Naive thymus-derived CD4-positive, alpha-beta T cell (primary cell): ENCODE results near the gene ENO2. TPM values are rescaled to one million over a fixed set of nuclear protein-coding genes. Genes with fewer than 3 reads are reported as not detected.

ENCODE experiments used
- ATAC-seq: fragments of 150-1000 bp; cut with Tn5 transposase; 2 replicates; pipeline ENCODE4 v1.10.0; 2021; ENCODE audit warnings: mild to moderate bottlenecking, moderate library complexity
- CTCF ChIA-PET: fragments of 350-600 bp; sonication (Branson Sonifier 250); formaldehyde crosslinking; loops from one replicate; lab custom pipeline; 2021; ENCODE audit warnings: antibody characterized with exemption; lab: Charles Lee
- POLR2A ChIA-PET: fragments of 350-600 bp; sonication (Branson Sonifier 250); formaldehyde crosslinking; loops from one replicate; lab custom pipeline; 2021; ENCODE audit warnings: antibody characterized with exemption, inconsistent platforms; lab: Charles Lee
- DNase-seq, 9 donors: peaks; one replicate each; pipeline versions ENCODE4 v3.0.0 to v3.0.0-alpha.2; 2020 to 2022; ENCODE audit warnings: mixed read lengths in 1 of 9
- H3K27ac ChIP-seq: one replicate; pipeline ENCODE4 v1.7.0; 2013; ENCODE audit warnings: mild to moderate bottlenecking, low read depth, low read length, moderate library complexity
- H3K27me3 ChIP-seq, 2 donors: one replicate each; pipeline ENCODE4 v1.7.0; 2013; ENCODE audit warnings: low read length in 2 of 2, mild to moderate bottlenecking in 2 of 2, moderate library complexity in 2 of 2; ENCODE audit not compliant: control insufficient read depth in 2 of 2, insufficient read depth in 2 of 2
- H3K36me3 ChIP-seq, 3 experiments: 1 replicate in 2 of 3; 2 replicates in 1 of 3; pipeline ENCODE4 v1.7.0; 2013; ENCODE audit warnings: low read length in 3 of 3, mild to moderate bottlenecking in 3 of 3, moderate library complexity in 1 of 3; ENCODE audit not compliant: insufficient read depth in 3 of 3, control insufficient read depth in 2 of 3
- H3K4me1 ChIP-seq, 2 donors: one replicate each; pipeline ENCODE4 v1.7.0; 2013; ENCODE audit warnings: low read length in 2 of 2, mild to moderate bottlenecking in 2 of 2, moderate library complexity in 1 of 2; ENCODE audit not compliant: control insufficient read depth in 2 of 2, insufficient read depth in 2 of 2
- H3K4me3 ChIP-seq: 2 replicates; pipeline ENCODE4 v1.7.0; 2013; ENCODE audit warnings: mild to moderate bottlenecking, low read length
- H3K9me3 ChIP-seq, 3 experiments: 1 replicate in 2 of 3; 2 replicates in 1 of 3; pipeline ENCODE4 v1.7.0; 2013; ENCODE audit warnings: low read length in 3 of 3; ENCODE audit not compliant: control insufficient read depth in 2 of 3
- H3K27ac Mint-ChIP-seq, 9 donors: one replicate each; pipeline ENCODE4 v1.8.0; 2020 to 2022; ENCODE audit warnings: mixed read lengths in 9 of 9, mild to moderate bottlenecking in 8 of 9, moderate library complexity in 5 of 9, inconsistent platforms in 2 of 9
- H3K27me3 Mint-ChIP-seq, 5 donors: one replicate each; pipeline ENCODE4 v1.8.0; 2021 to 2022; ENCODE audit warnings: mixed read lengths in 5 of 5, mild to moderate bottlenecking in 1 of 5
- H3K36me3 Mint-ChIP-seq, 5 donors: one replicate each; pipeline ENCODE4 v1.8.0; 2020 to 2022; ENCODE audit warnings: mixed read lengths in 5 of 5, mild to moderate bottlenecking in 3 of 5, inconsistent platforms in 1 of 5
- H3K4me1 Mint-ChIP-seq, 7 donors: one replicate each; pipeline ENCODE4 v1.8.0; 2020 to 2022; ENCODE audit warnings: mixed read lengths in 7 of 7, mild to moderate bottlenecking in 3 of 7, inconsistent platforms in 1 of 7
- H3K4me3 Mint-ChIP-seq, 10 donors: one replicate each; pipeline ENCODE4 v1.8.0; 2020 to 2022; ENCODE audit warnings: mild to moderate bottlenecking in 10 of 10, mixed read lengths in 10 of 10, moderate library complexity in 6 of 10, inconsistent platforms in 2 of 10
- H3K9me3 Mint-ChIP-seq, 11 donors: one replicate each; pipeline ENCODE4 v1.8.0; 2020 to 2022; ENCODE audit warnings: mixed read lengths in 11 of 11, mild to moderate bottlenecking in 4 of 11, inconsistent platforms in 1 of 11, moderate library complexity in 1 of 11
- intact Hi-C, 2 donors: fragments of 100-400 bp; cut with micrococcal nuclease; formaldehyde crosslinking; loops; one replicate each; pipeline ENCODE4 v1.15.1; 2023
- polyA plus RNA-seq, 2 donors: library from polyadenylated mRNA; unstranded; fragments of 300-500 nt; fragmentation: Illumina TruSeq; gene quantifications; one replicate each; pipeline ENCODE4 v1.2.3, GENCODE V29; 2021
- total RNA-seq, 6 experiments: library from RNA in 5 of 6; stranded (reverse) in 5 of 6; gene quantifications; 1 replicate in 5 of 6; 2 replicates in 1 of 6; pipeline ENCODE4 v1.2.3 and lab custom pipeline; 2021 to 2026

Gene ENO2
- total and polyA plus RNA-seq, 7 experiments from 2014 or later: 22.5 to 193 (median 90.6) TPM

DNA sequence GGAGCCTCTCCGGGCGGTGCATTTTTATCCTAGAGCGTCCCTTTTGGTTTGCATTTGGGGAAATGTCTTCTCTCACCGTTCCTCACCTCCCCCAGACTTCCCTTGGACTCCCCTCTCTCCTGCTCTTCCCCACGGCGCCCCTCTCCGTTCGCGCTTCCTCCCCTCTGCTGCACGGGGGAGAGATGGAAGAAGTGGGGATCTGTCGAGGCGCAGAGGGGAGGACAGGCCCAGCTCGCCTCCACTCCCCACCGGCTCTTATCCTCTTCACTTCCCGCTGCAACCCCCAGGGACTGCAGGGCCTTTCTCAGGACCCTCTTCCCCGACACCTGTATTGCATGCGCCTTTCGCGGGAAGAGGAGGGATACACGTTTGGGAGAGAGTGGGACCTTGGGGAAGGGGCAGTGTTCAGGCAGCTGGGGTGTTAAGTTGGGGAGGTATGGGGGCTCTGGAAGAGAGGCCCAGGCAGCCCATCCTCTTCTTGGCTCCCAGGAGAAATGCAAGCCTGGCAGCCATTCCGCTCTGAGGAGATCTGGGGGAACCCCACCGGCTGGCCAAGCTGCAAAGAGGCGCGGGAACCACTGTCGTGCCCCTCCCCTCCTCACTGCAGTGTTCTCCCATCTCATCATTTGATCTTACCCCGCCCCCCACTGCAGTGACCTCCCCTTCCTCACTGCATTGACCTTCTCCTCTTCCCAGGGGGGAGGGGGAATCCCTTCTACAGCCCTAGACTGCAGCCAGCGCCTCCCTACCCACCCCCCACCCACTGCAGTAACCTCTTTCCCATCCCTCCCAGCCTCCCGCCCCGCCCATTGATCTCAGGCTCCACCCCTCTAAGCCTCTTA lies 788 bp downstream of the ENO2 start:
- H3K36me3 Mint-ChIP-seq: peaks cover 0 to 33% (median 9%) of the 10 kb centered on the region in 5 donors
- H3K27me3 ChIP-seq: no peaks in the 10 kb centered on the region
- CTCF ChIA-PET: interaction anchor here (1.0 to 3.1 kb wide), 2 partner anchors 10 to 46 kb away, joined by 3 to 14 read pairs; no protein-coding TSS in a partner anchor
- DNase-seq (no peak), ATAC-seq (no peak)
- H3K36me3 ChIP-seq: peaks cover 5 to 37% (median 11%) of the 10 kb centered on the region in 3 experiments
- H3K4me3 ChIP-seq: peak overlapping the region; percentile 79
- peaks cover 0 to 4% (median 0%) of the 10 kb centered on the region in 5 donors for H3K27me3 Mint-ChIP-seq
- POLR2A ChIA-PET: interaction anchor here (0.6 to 5.7 kb wide), 17 partner anchors 8 to 191 kb away, joined by 3 to 50 read pairs (median 4); partner anchors contain the start of genes C12orf57, COPS7A, LRRC23 and RNU7-1
- H3K9me3 Mint-ChIP-seq: no peaks in the 10 kb centered on the region
- H3K9me3 ChIP-seq: no peaks in the 10 kb centered on the region
- H3K4me3 Mint-ChIP-seq: peak overlapping the region; percentile 88 to 100 (median 96)
- intact Hi-C loops: loop anchor here (1.0 to 5.0 kb wide), 11 partner anchors 9 to 104 kb away; partner anchors contain the start of genes LRRC23 (in 2 of the 2), SPSB2 (in 2 of the 2), LPCAT3 (in 1 of the 2) and PTPN6 (in 1 of the 2)
- H3K4me1 Mint-ChIP-seq: peaks cover 0 to 60% (median 36%) of the 10 kb centered on the region in 7 donors
- H3K27ac Mint-ChIP-seq: peak overlapping the region; percentile 86 to 99 (median 91)
- H3K27ac ChIP-seq: peak overlapping the region; percentile 86
- peaks cover 11 to 14% of the 10 kb centered on the region in 2 donors for H3K4me1 ChIP-seq

DNA sequence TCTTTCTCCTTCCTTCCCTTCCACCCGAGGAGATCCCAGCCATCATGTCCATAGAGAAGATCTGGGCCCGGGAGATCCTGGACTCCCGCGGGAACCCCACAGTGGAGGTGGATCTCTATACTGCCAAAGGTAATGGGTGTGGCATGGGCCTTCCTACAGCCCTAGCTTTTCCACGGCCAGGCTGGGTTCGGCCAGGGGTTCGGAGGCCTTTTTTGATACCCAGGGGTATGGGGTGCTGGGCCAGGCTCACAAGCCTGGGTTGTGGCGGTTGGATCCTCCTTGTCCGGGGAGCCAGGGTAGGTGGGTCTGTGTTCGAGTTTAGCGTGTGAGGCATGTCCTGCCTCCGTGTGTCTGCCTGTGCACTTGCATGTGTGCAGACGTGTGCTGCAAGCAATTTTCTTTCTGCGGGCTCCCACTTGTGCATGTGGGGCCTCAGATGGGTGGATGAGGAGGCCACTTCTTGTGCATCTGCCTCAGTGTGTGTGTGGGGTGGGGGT lies 1.5 kb downstream of the ENO2 start:
- peaks cover 0 to 33% (median 9%) of the 10 kb centered on the region in 5 donors for H3K36me3 Mint-ChIP-seq
- no peaks in the 10 kb centered on the region for H3K27me3 ChIP-seq
- H3K4me1 ChIP-seq: peaks cover 11 to 14% of the 10 kb centered on the region in 2 donors
- peak overlapping the region; percentile 86 for H3K27ac ChIP-seq
- no peaks in the 10 kb centered on the region for H3K9me3 ChIP-seq
- peak overlapping the region; percentile 43 to 100 (median 90) for H3K4me3 Mint-ChIP-seq
- DNase-seq (no peak), ATAC-seq (no peak)
- peak overlapping the region in 7 of 9 donors; percentile 60 to 96 (median 86) for H3K27ac Mint-ChIP-seq
- CTCF ChIA-PET: interaction anchor here (3.1 kb wide), 1 partner anchor 9 kb away, joined by 14 read pairs; no protein-coding TSS in a partner anchor
- peaks cover 0 to 4% (median 0%) of the 10 kb centered on the region in 5 donors for H3K27me3 Mint-ChIP-seq
- H3K4me3 ChIP-seq: no peak overlapping the region
- intact Hi-C loops: loop anchor here (2.0 kb wide), 2 partner anchors 43 to 103 kb away; partner anchors contain the start of genes LPCAT3 (in 1 of the 2) and SPSB2 (in 1 of the 2)
- peaks cover 0 to 60% (median 36%) of the 10 kb centered on the region in 7 donors for H3K4me1 Mint-ChIP-seq
- H3K9me3 Mint-ChIP-seq: no peaks in the 10 kb centered on the region
- H3K36me3 ChIP-seq: peaks cover 5 to 42% (median 11%) of the 10 kb centered on the region in 3 experiments
- POLR2A ChIA-PET: interaction anchor here (0.7 to 5.7 kb wide), 8 partner anchors 9 to 53 kb away, joined by 3 to 50 read pairs (median 16); partner anchors contain the start of genes ATN1, C12orf57, RNU7-1 and SPSB2

DNA sequence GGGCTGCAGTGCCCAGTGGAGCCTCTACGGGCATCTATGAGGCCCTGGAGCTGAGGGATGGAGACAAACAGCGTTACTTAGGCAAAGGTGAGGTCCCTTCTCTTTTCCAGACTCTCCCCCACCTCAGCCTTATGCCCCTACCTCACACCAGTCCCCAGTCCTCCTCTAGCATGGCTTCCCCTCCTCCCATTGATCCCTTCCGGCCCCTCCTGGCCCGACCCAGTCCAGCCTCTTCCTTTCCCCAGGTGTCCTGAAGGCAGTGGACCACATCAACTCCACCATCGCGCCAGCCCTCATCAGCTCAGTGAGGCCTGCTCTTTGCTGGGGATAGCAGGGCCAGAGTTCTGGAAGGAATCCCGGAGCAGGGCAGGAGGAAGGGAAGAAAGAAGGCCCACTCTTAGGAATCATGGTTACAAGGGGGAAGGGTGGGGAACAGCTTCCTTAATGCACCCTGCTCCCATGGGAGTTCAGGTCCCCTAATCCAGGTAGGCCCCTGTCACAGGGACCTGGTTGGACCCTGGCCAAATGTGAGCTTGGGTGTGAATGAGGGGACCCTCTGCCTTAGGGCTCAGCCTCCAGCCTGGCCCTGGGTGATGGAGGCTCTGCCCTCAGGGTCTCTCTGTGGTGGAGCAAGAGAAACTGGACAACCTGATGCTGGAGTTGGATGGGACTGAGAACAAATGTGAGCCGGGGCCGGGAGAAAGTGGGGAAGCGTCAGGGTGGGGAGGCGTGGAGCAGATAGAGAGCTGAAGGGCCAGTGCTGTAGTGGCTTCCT lies 2.2 kb downstream of the ENO2 start:
- Histone ChIP-seq H3K27me3 (no peaks in the 10 kb centered on the region), H3K9me3 (no peaks in the 10 kb centered on the region), H3K4me3 (no peak overlapping the region), H3K36me3 (peaks cover 5 to 50% (median 11%) of the 10 kb centered on the region in 3 experiments), H3K27ac (peak overlapping the region; percentile 18), H3K4me1 (peaks cover 11 to 14% of the 10 kb centered on the region in 2 donors)
- peaks cover 0 to 4% (median 0%) of the 10 kb centered on the region in 5 donors for H3K27me3 Mint-ChIP-seq
- DNase-seq: no peak
- H3K4me1 Mint-ChIP-seq: peaks cover 0 to 58% (median 36%) of the 10 kb centered on the region in 7 donors
- ATAC-seq: no peak
- ChIA-PET CTCF (interaction anchor here (1.2 to 1.6 kb wide), 2 partner anchors 27 to 44 kb away, joined by 3 to 4 read pairs; partner anchors contain the start of genes C12orf57, RNU7-1 and SPSB2), POLR2A (interaction anchor here (0.6 to 5.7 kb wide), 12 partner anchors 9 to 195 kb away, joined by 3 to 50 read pairs (median 6); partner anchors contain the start of genes ATN1, C12orf57, RNU7-1 and SPSB2)
- peak overlapping the region in 8 of 10 donors; percentile 52 to 100 (median 92) for H3K4me3 Mint-ChIP-seq
- H3K27ac Mint-ChIP-seq: peak overlapping the region in 8 of 9 donors; percentile 13 to 90 (median 54)
- H3K9me3 Mint-ChIP-seq: no peaks in the 10 kb centered on the region
- peaks cover 0 to 35% (median 9%) of the 10 kb centered on the region in 5 donors for H3K36me3 Mint-ChIP-seq
- intact Hi-C loops: no loop called here

DNA sequence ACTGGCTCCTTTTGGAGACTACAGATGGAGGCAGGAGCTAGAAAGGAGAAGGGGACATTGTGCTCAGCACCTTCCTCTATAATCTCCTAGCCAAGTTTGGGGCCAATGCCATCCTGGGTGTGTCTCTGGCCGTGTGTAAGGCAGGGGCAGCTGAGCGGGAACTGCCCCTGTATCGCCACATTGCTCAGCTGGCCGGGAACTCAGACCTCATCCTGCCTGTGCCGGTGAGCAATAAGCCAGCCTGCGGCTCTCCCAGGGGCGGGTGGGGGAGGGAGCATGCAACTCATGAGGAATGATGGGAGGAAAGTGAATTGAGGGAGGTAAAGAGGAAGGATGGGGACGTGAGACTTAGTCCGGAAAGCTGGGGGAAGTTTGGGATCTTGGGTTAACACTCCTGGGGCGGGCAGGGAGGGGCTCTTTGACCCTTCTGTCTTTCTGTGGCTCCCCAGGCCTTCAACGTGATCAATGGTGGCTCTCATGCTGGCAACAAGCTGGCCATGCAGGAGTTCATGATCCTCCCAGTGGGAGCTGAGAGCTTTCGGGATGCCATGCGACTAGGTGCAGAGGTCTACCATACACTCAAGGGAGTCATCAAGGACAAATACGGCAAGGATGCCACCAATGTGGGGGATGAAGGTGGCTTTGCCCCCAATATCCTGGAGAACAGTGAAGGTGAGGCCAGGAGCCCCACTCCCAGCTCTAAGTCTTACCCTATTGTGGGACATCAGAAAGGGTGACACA lies 3.3 kb downstream of the ENO2 start:
- Mint-ChIP-seq H3K4me1 (peaks cover 0 to 62% (median 35%) of the 10 kb centered on the region in 7 donors), H3K4me3 (peak overlapping the region in 1 of 10 donors; percentile 25), H3K9me3 (no peaks in the 10 kb centered on the region), H3K36me3 (peaks cover 0 to 41% (median 9%) of the 10 kb centered on the region in 5 donors), H3K27ac (peak overlapping the region in 1 of 9 donors; percentile 30), H3K27me3 (peaks cover 0 to 4% (median 0%) of the 10 kb centered on the region in 5 donors)
- ATAC-seq: no peak
- peaks cover 5 to 60% (median 14%) of the 10 kb centered on the region in 3 experiments for H3K36me3 ChIP-seq
- H3K27me3 ChIP-seq: no peaks in the 10 kb centered on the region
- no peak overlapping the region for H3K27ac ChIP-seq
- no peak for DNase-seq
- intact Hi-C loops: no loop called here
- POLR2A ChIA-PET: interaction anchor here (0.6 to 2.0 kb wide), 5 partner anchors 11 to 194 kb away, joined by 3 to 6 read pairs (median 3); partner anchors contain the start of genes ATN1, C12orf57 and RNU7-1
- no peak overlapping the region for H3K4me3 ChIP-seq
- CTCF ChIA-PET: interaction anchor here (0.9 to 1.6 kb wide), 3 partner anchors 26 to 224 kb away, joined by 3 to 4 read pairs (median 4); partner anchors contain the start of genes C12orf57, RNU7-1 and SPSB2
- H3K4me1 ChIP-seq: peaks cover 11 to 14% of the 10 kb centered on the region in 2 donors
- no peaks in the 10 kb centered on the region for H3K9me3 ChIP-seq

DNA sequence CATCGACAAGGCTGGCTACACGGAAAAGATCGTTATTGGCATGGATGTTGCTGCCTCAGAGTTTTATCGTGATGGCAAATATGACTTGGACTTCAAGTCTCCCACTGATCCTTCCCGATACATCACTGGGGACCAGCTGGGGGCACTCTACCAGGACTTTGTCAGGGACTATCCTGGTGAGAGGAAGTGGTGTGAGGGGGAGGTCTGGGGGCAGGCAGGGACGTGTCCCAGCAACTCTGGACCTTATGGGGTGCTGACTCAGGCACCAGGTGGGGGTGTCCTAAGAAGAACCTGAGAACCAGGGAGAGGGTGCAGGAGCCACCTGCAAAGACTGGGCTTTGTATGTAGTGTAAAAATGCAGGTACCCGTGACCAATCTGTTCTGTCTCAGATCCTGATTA lies 5.2 kb downstream of the ENO2 start:
- intact Hi-C loops: no loop called here
- H3K4me1 Mint-ChIP-seq: peaks cover 3 to 61% (median 29%) of the 10 kb centered on the region in 7 donors
- H3K27ac Mint-ChIP-seq: peak overlapping the region in 7 of 9 donors; percentile 3 to 72 (median 31)
- Histone ChIP-seq H3K9me3 (no peaks in the 10 kb centered on the region), H3K27ac (no peak overlapping the region), H3K4me1 (peaks cover 7 to 10% of the 10 kb centered on the region in 2 donors), H3K4me3 (no peak overlapping the region), H3K36me3 (peaks cover 5 to 71% (median 14%) of the 10 kb centered on the region in 3 experiments), H3K27me3 (no peaks in the 10 kb centered on the region)
- H3K27me3 Mint-ChIP-seq: peaks cover 0 to 1% (median 0%) of the 10 kb centered on the region in 5 donors
- POLR2A ChIA-PET: interaction anchor here (0.6 to 23.3 kb wide), 4 partner anchors 12 to 65 kb away, joined by 3 to 367 read pairs (median 4); partner anchors contain the start of genes C12orf57, PTPN6 and RNU7-1
- H3K9me3 Mint-ChIP-seq: no peaks in the 10 kb centered on the region
- peaks cover 0 to 44% (median 9%) of the 10 kb centered on the region in 5 donors for H3K36me3 Mint-ChIP-seq
- H3K4me3 Mint-ChIP-seq: no peak overlapping the region
- DNase-seq (no peak), ATAC-seq (no peak)
- CTCF ChIA-PET: interaction anchor here (0.9 to 1.0 kb wide), 2 partner anchors 47 to 316 kb away, joined by 3 read pairs; partner anchors contain the start of gene SPSB2
